DOHH2 (cell line): Measurements from ENCODE around the gene SEC11C.

Experiments
- EZH2phosphoT487 ChIP-seq: fragments of 200-600 bp; sonication (generic); IDR thresholded peaks from 2 replicates; pipeline ENCODE4 v1.6.1; 2017; ENCODE audit warnings: borderline replicate concordance, mild to moderate bottlenecking, antibody characterized with exemption, low read length, moderate library complexity, mixed read lengths
- TF ChIP-seq, protein P1 (sequence below): fragments of 200-600 bp; sonication (generic); IDR thresholded peaks from one replicate; pipeline ENCODE4 v1.5.1; 2014; ENCODE audit warnings: antibody characterized with exemption, mild to moderate bottlenecking, low read depth, low read length; ENCODE audit not compliant: poor library complexity, severe bottlenecking

DNA sequence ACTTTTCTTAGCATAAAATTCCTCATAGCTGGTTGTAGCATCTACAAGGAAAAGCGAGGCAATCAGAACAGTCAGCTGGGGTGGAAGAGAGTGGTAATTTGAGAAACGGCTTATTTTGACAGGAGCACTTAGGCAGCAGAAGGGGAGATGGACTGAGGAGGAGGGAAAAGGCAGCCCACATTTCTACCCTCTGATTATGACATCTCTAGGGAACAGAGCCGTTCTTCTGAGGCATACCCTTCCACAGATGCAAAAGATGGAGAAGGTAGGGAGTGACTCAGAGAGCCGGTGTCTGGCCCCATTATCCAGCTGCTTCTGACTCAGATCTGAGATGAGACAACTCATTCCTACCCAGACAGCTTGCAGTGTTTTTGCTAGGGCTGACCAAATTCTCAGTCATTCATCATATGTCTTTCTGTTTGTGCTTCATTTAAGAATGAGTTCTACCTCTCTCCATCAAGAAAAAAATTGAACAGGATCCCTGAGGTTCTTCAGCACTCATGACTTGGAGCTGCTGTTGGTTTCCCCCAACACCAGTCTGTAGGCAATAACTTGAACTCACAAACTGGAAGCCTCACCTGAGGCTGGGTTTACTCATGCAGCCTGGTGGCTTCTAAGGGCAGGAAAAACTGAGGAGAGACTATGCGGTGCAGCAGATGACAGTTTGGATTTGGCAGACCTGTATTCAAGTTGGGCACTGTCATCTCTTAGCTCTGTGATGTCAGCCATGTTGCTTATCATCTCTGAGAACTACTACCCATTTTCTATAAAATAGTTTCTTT lies 15.9 kb upstream of the SEC11C start:
- TF ChIP-seq, protein P1, sequence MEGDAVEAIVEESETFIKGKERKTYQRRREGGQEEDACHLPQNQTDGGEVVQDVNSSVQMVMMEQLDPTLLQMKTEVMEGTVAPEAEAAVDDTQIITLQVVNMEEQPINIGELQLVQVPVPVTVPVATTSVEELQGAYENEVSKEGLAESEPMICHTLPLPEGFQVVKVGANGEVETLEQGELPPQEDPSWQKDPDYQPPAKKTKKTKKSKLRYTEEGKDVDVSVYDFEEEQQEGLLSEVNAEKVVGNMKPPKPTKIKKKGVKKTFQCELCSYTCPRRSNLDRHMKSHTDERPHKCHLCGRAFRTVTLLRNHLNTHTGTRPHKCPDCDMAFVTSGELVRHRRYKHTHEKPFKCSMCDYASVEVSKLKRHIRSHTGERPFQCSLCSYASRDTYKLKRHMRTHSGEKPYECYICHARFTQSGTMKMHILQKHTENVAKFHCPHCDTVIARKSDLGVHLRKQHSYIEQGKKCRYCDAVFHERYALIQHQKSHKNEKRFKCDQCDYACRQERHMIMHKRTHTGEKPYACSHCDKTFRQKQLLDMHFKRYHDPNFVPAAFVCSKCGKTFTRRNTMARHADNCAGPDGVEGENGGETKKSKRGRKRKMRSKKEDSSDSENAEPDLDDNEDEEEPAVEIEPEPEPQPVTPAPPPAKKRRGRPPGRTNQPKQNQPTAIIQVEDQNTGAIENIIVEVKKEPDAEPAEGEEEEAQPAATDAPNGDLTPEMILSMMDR = no peak
- TF ChIP-seq EZH2phosphoT487 = no peak
